A549 (cell line): ENCODE data around the gene SHROOM1. TPM values are rescaled to one million over a fixed set of nuclear protein-coding genes. Genes with fewer than 3 reads are reported as not detected.
A peak's percentile ranks its signal among the peaks of the same experiment; 100 is the strongest.

Experiments used
- ATAC-seq, 2 experiments: fragments of 200-7000 bp in 1 of 2; fragments of >200 bp in 1 of 2; cut with Nextera tagmentation in 1 of 2; cut with Tn5 transposase in 1 of 2; 3 replicates each; pipeline versions ENCODE4 v1.8.0 to v1.9.1; 2018 to 2020; ENCODE audit warnings: mild to moderate bottlenecking in 1 of 2, moderate library complexity in 1 of 2
- CTCF ChIA-PET: fragments of 300-600 bp; sonication (Branson Sonifier 250); formaldehyde crosslinking; extraction: SDS; loops from one replicate; lab custom pipeline; 2021; ENCODE audit warnings: antibody characterized with exemption, inconsistent platforms; lab: Yijun Ruan, JAX
- POLR2A ChIA-PET: fragments of 350-600 bp; formaldehyde crosslinking; extraction: SDS; loops from one replicate; lab custom pipeline; 2021; ENCODE audit warnings: antibody characterized with exemption, inconsistent platforms; lab: Yijun Ruan, JAX
- DNase-seq, 2 experiments: peaks; one replicate each; pipeline versions ENCODE4 v3.0.0 to v3.0.0-alpha.2; 2011 to 2016; ENCODE audit warnings: low read depth in 1 of 2, low spot score in 1 of 2
- FAIRE-seq: peaks from 2 replicates; lab custom pipeline; 2011; peaks lifted over from hg19 to GRCh38; lab: Jason Lieb, UNC
- H3K27ac ChIP-seq, 2 experiments: fragments of >200 bp; sonication (Bioruptor Twin); formaldehyde crosslinking; 3 replicates each; pipeline ENCODE4 v1.5.1; 2016 to 2017
- H3K4me1 ChIP-seq: fragments of >200 bp; sonication (Bioruptor Twin); formaldehyde crosslinking; 3 replicates; pipeline ENCODE4 v1.6.1; 2016
- H3K4me2 ChIP-seq: fragments of >200 bp; sonication (Bioruptor Twin); formaldehyde crosslinking; 3 replicates; pipeline ENCODE4 v1.6.1; 2016
- H3K4me3 ChIP-seq: fragments of >200 bp; sonication (Bioruptor Twin); formaldehyde crosslinking; 3 replicates; pipeline ENCODE4 v1.5.1; 2016
- H3K9me3 ChIP-seq: fragments of >200 bp; sonication (Bioruptor Twin); formaldehyde crosslinking; 3 replicates; pipeline ENCODE4 v1.6.1; 2016
- BHLHE40 ChIP-seq: IDR thresholded peaks from 2 replicates; pipeline ENCODE4 v1.6.1; 2012; ENCODE audit warnings: low read depth, low read length, inconsistent platforms
- CBX8 ChIP-seq: fragments of 200-600 bp; sonication (generic); IDR thresholded peaks from 2 replicates; pipeline ENCODE4 v1.6.1; 2016
- EHMT2 ChIP-seq: fragments of 200-600 bp; sonication (generic); IDR thresholded peaks from 2 replicates; pipeline ENCODE4 v1.6.1; 2016; ENCODE audit warnings: antibody characterized with exemption, low read depth, mild to moderate bottlenecking, moderate library complexity
- HOXB5 ChIP-seq: fragments of 250-450 bp; sonication (Bioruptor Pico); IDR thresholded peaks from 2 replicates; pipeline ENCODE4 v1.5.0; 2020; ENCODE audit warnings: mild to moderate bottlenecking, moderate library complexity
- JUN ChIP-seq, 2 experiments: fragments of >200 bp; sonication (Bioruptor Twin); formaldehyde crosslinking; IDR thresholded peaks; 2 replicates in 1 of 2; 3 replicates in 1 of 2; pipeline ENCODE4 v1.6.1; 2016 to 2017
- MAZ ChIP-seq: fragments of 150-350 bp; IDR thresholded peaks from 2 replicates; pipeline ENCODE4 v1.6.1; 2014; ENCODE audit warnings: antibody characterized with exemption, low read depth, low read length, borderline replicate concordance
- MYC ChIP-seq: IDR thresholded peaks from 2 replicates; pipeline ENCODE4 v1.6.1; 2012; ENCODE audit warnings: mild to moderate bottlenecking, inconsistent platforms, low read length, improper control_type of control experiment, borderline replicate concordance
- POLR2A ChIP-seq: IDR thresholded peaks from 2 replicates; pipeline ENCODE4 v1.6.1; 2012; ENCODE audit warnings: mild to moderate bottlenecking, low read length
- POLR2AphosphoS2 ChIP-seq: conservative IDR thresholded peaks from 2 replicates; pipeline ENCODE4 v1.6.1; 2012; ENCODE audit warnings: low read length, improper control_type of control experiment, inconsistent platforms
- RCOR1 ChIP-seq: fragments of 150-350 bp; IDR thresholded peaks from 2 replicates; pipeline ENCODE4 v1.6.1; 2014; ENCODE audit warnings: antibody characterized with exemption, low read length, low read depth
- RFX5 ChIP-seq: fragments of 450-650 bp; IDR thresholded peaks from 2 replicates; pipeline ENCODE4 v1.7.1; 2014; ENCODE audit warnings: antibody characterized with exemption, mild to moderate bottlenecking, moderate library complexity
- SMC3 ChIP-seq: fragments of >200 bp; sonication (Bioruptor Twin); formaldehyde crosslinking; IDR thresholded peaks from 3 replicates; pipeline ENCODE4 v1.6.1; 2018; ENCODE audit warnings: inconsistent platforms
- WGBS: methylation state at CpG from one replicate; pipeline ENCODE4 v1.1.6; 2017; ENCODE audit errors: missing lambda C conversion rate; 5-methylcytosine and 5-hydroxymethylcytosine counted together
- polyA plus RNA-seq, 4 experiments: library from polyadenylated mRNA; depleted of rRNA in 3 of 4; stranded (reverse); fragments of >200 nt; fragmentation: RNase III in 1 of 4; extraction: RNeasy Plus Mini Kit Qiagen cat#74134 plus additional on column Dnase treatment in 1 of 4; gene quantifications; 2 replicates in 3 of 4; 3 replicates in 1 of 4; pipeline ENCODE4 v1.2.3, GENCODE V29; 2011 to 2017
- TF ChIP-seq, protein P1 (sequence below): fragments of >200 bp; sonication (Bioruptor Twin); formaldehyde crosslinking; IDR thresholded peaks from 2 replicates; pipeline ENCODE4 v1.6.1; 2016
- TF ChIP-seq, protein P2 (sequence below): fragments of 150-350 bp; IDR thresholded peaks from 2 replicates; pipeline ENCODE4 v1.6.1; 2014; ENCODE audit warnings: low read depth, mild to moderate bottlenecking, low read length
- TF ChIP-seq, protein P3 (sequence below): fragments of 450-650 bp; IDR thresholded peaks from 2 replicates; pipeline ENCODE4 v1.6.1; 2014; ENCODE audit warnings: antibody characterized with exemption
- TF ChIP-seq, protein P4 (sequence below): fragments of 200-600 bp; sonication (generic); IDR thresholded peaks from 2 replicates; pipeline ENCODE4 v1.6.1; 2016; ENCODE audit warnings: antibody characterized with exemption, mild to moderate bottlenecking, moderate library complexity
- TF ChIP-seq, protein P5 (sequence below): fragments of >200 bp; sonication (Bioruptor Twin); formaldehyde crosslinking; IDR thresholded peaks from 3 replicates; pipeline ENCODE4 v1.5.1; 2016
- TF ChIP-seq, protein P6 (sequence below): fragments of >200 bp; sonication (Bioruptor Twin); formaldehyde crosslinking; IDR thresholded peaks from 3 replicates; pipeline ENCODE4 v1.6.1; 2016

SHROOM1 gene
- polyA plus RNA-seq, 2 of the 4 experiments (the other 2 are of a cell fraction): 4.5 to 5.4 TPM

DNA sequence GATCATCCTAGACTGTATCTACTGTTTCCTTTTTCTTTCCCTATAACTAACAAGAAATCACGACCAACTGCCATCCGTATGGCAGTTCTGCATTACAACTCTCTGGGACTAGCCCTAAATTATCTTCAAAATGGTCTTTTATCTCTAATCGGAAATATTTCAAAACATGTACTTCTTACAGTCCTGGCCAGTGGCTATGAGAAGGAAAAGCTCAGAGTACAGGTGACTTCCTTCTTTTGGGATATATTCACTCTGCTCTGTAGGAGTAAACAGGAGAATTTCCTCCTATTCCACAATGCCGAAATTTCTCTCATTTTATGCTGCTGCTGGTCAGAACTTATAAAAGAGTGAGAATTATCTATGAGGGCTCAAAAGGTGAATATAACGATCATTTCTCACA, 51.6 kb downstream of the SHROOM1 start:
- Histone ChIP-seq H3K27ac (no peak overlapping the region), H3K4me2 (no peak overlapping the region), H3K9me3 (no peaks in the 10 kb centered on the region), H3K4me1 (peaks cover 7% of the 10 kb centered on the region), H3K4me3 (no peak overlapping the region)
- ChIA-PET POLR2A (no interaction called here), CTCF (interaction anchor here (0.6 to 2.5 kb wide), 4 partner anchors 17 to 51 kb away, joined by 3 to 7 read pairs (median 4); partner anchors contain the start of genes SHROOM1 and SOWAHA)
- ATAC-seq: no peak
- no peak for FAIRE-seq
- WGBS: 81% methylated on average over 5 of the region's 5 CpGs
- TF ChIP-seq, protein P1, sequence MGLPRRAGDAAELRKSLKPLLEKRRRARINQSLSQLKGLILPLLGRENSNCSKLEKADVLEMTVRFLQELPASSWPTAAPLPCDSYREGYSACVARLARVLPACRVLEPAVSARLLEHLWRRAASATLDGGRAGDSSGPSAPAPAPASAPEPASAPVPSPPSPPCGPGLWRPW: no peak
- DNase-seq: no peak

DNA sequence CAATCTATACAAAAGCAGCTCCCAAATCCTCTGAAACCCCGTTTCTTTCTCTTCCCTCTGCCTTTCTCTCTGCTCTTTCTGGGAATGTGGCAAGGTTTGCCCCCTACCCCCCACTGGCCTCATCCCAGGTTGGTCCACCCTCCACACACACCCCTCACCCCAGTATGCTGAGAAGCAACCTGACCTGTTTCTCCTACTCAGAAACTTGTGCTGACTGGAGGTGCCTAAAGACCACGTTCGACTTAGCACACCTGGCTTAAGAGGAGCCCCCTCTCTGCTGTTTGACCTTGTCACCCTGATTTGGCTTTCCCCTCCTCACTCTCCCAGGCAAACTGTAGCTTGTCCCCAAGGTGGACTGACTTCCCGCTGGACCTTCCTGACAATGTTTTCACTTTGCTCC, 52.3 kb downstream of the SHROOM1 start:
- peak overlapping the region; percentile 83; the same call in 2 of the 3 replicates for H3K4me3 ChIP-seq
- 85% methylated on average over 4 of the region's 4 CpGs for WGBS
- FAIRE-seq (no peak), ATAC-seq (no peak)
- CTCF ChIA-PET: interaction anchor here (1.3 to 2.5 kb wide), 4 partner anchors 35 to 251 kb away, joined by 4 to 8 read pairs (median 7); partner anchors contain the start of genes SHROOM1 and SOWAHA
- TF ChIP-seq, protein P2, sequence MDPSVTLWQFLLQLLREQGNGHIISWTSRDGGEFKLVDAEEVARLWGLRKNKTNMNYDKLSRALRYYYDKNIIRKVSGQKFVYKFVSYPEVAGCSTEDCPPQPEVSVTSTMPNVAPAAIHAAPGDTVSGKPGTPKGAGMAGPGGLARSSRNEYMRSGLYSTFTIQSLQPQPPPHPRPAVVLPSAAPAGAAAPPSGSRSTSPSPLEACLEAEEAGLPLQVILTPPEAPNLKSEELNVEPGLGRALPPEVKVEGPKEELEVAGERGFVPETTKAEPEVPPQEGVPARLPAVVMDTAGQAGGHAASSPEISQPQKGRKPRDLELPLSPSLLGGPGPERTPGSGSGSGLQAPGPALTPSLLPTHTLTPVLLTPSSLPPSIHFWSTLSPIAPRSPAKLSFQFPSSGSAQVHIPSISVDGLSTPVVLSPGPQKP: no peak
- TF ChIP-seq RFX5 (no peak), JUN (IDR thresholded peaks at IDR 0.05) (no peak), POLR2AphosphoS2 (no peak), CBX8 (no peak), BHLHE40 (no peak)
- TF ChIP-seq, protein P3, sequence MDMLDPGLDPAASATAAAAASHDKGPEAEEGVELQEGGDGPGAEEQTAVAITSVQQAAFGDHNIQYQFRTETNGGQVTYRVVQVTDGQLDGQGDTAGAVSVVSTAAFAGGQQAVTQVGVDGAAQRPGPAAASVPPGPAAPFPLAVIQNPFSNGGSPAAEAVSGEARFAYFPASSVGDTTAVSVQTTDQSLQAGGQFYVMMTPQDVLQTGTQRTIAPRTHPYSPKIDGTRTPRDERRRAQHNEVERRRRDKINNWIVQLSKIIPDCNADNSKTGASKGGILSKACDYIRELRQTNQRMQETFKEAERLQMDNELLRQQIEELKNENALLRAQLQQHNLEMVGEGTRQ: no peak
- TF ChIP-seq, all 56 proteins: peak for 0
- Histone ChIP-seq H3K9me3 (no peaks in the 10 kb centered on the region), H3K27ac (peak overlapping the region in 1 of 2 experiments; percentile 98; a peak in 2 of 6 replicates), H3K4me1 (peaks cover 7% of the 10 kb centered on the region), H3K4me2 (peak overlapping the region; percentile 91)
- POLR2A ChIA-PET: interaction anchor here (1.8 kb wide), 1 partner anchor 41 kb away, joined by 6 read pairs; the partner anchor contains the start of gene KIF3A
- DNase-seq: no peak

DNA sequence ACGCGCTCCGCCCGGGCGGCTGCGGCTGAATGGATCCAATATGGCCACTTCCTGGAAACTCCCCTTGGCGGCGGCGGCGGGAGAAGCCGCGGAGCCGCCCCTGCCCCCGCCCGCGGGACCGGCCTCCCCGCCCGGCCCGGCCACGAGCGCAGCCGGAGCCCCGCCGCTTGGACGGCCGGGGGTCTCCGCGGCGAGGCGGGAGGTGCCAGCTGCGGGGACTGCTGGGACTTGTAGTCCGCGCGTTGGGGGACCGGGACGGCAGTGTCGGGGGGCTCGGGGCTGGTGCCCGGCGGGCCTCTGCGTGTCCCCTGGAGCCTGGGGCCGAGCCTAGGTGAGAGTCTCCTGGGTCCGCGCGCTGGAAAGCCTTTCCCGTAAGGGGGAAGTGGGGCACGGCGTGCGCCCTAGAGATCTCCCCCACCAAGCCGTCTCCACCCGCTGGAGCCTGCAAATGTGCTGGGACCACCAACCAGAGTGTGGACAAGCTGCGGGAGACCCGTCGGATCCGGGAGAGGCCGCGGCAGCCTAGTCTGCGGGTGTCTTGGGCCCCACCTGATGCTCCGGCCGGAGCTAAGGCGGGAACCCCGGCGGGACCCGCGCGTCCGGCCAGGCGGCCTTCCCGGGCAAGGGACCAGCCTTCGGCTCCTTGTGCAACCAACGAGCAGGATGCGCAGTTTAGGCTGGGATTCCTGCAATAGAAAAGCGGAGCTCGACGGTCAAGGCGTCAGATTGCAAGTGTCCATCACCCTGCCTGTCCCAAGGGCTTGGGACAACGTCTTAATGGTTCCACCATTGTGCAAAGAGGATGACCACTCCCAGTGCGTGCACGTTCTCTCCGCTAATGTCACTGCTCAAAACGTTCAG, 53.0 kb downstream of the SHROOM1 start, which contains the start of gene SEPTIN8:
Gene SEPTIN8, minus strand, starts transcription at position 31 of the 861 bp plus-strand sequence. CDS start 102 bp downstream, outside the sequence.
- TF ChIP-seq, protein P4, sequence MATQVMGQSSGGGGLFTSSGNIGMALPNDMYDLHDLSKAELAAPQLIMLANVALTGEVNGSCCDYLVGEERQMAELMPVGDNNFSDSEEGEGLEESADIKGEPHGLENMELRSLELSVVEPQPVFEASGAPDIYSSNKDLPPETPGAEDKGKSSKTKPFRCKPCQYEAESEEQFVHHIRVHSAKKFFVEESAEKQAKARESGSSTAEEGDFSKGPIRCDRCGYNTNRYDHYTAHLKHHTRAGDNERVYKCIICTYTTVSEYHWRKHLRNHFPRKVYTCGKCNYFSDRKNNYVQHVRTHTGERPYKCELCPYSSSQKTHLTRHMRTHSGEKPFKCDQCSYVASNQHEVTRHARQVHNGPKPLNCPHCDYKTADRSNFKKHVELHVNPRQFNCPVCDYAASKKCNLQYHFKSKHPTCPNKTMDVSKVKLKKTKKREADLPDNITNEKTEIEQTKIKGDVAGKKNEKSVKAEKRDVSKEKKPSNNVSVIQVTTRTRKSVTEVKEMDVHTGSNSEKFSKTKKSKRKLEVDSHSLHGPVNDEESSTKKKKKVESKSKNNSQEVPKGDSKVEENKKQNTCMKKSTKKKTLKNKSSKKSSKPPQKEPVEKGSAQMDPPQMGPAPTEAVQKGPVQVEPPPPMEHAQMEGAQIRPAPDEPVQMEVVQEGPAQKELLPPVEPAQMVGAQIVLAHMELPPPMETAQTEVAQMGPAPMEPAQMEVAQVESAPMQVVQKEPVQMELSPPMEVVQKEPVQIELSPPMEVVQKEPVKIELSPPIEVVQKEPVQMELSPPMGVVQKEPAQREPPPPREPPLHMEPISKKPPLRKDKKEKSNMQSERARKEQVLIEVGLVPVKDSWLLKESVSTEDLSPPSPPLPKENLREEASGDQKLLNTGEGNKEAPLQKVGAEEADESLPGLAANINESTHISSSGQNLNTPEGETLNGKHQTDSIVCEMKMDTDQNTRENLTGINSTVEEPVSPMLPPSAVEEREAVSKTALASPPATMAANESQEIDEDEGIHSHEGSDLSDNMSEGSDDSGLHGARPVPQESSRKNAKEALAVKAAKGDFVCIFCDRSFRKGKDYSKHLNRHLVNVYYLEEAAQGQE: no peak
- TF ChIP-seq CBX8 (no peak), POLR2A (peak; percentile 42; the same call in 1 of the 2 replicates), EHMT2 (no peak), RCOR1 (no peak), HOXB5 (CRISPR knock-in tag) (no peak), SMC3 (no peak), MAZ (no peak), MYC (no peak)
- TF ChIP-seq, protein P5, sequence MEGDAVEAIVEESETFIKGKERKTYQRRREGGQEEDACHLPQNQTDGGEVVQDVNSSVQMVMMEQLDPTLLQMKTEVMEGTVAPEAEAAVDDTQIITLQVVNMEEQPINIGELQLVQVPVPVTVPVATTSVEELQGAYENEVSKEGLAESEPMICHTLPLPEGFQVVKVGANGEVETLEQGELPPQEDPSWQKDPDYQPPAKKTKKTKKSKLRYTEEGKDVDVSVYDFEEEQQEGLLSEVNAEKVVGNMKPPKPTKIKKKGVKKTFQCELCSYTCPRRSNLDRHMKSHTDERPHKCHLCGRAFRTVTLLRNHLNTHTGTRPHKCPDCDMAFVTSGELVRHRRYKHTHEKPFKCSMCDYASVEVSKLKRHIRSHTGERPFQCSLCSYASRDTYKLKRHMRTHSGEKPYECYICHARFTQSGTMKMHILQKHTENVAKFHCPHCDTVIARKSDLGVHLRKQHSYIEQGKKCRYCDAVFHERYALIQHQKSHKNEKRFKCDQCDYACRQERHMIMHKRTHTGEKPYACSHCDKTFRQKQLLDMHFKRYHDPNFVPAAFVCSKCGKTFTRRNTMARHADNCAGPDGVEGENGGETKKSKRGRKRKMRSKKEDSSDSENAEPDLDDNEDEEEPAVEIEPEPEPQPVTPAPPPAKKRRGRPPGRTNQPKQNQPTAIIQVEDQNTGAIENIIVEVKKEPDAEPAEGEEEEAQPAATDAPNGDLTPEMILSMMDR: no peak
- TF ChIP-seq, protein P1: no peak
- TF ChIP-seq, protein P6, sequence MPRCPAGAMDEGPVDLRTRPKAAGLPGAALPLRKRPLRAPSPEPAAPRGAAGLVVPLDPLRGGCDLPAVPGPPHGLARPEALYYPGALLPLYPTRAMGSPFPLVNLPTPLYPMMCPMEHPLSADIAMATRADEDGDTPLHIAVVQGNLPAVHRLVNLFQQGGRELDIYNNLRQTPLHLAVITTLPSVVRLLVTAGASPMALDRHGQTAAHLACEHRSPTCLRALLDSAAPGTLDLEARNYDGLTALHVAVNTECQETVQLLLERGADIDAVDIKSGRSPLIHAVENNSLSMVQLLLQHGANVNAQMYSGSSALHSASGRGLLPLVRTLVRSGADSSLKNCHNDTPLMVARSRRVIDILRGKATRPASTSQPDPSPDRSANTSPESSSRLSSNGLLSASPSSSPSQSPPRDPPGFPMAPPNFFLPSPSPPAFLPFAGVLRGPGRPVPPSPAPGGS: 0 out of 3 replicates have a peak, but pooled peaks have one; percentile 23
- WGBS: 32% methylated on average over 32 of the region's 82 CpGs
- peak within 1 kb of the TSS; percentile 91 for H3K4me2 ChIP-seq
- ATAC-seq (peak; percentile 71 to 76), FAIRE-seq (no peak), DNase-seq (peak; percentile 36 to 70)
- H3K4me1 ChIP-seq: peaks cover 7% of the 10 kb centered on the region
- peak within 1 kb of the TSS; percentile 83 for H3K4me3 ChIP-seq
- no peaks in the 10 kb centered on the region for H3K9me3 ChIP-seq
- CTCF ChIA-PET: interaction anchor here (1.3 to 2.5 kb wide), 4 partner anchors 36 to 251 kb away, joined by 4 to 8 read pairs (median 7); partner anchors contain the start of genes SHROOM1 and SOWAHA
- peak within 1 kb of the TSS; percentile 84 to 98 for H3K27ac ChIP-seq
- POLR2A ChIA-PET: interaction anchor here (1.8 kb wide), 1 partner anchor 40 kb away, joined by 6 read pairs; the partner anchor contains the start of gene KIF3A
